HG03095 (cell line): Measurements from ENCODE around the gene C1QTNF2.
A peak's percentile ranks its signal among the peaks of the same experiment; 100 is the strongest.

Experiments used
- ATAC-seq: cut with Tn5 transposase; IDR thresholded peaks from one replicate; pipeline ENCODE4 v1.9.1; 2021; ENCODE audit warnings: moderate library complexity; ENCODE audit not compliant: unreplicated experiment

Gene C1QTNF2

GRCh38 chr5:160369990-160370712, at the start of gene C1QTNF2:
Gene C1QTNF2 (minus strand): TSS chr5:160370626. CDS start chr5:160355011, 15,615 bp downstream.
- ATAC-seq = no peak

GRCh38 chr5:160420331-160420610, 49.8 kb upstream of the C1QTNF2 start:
- ATAC-seq = no peak

GRCh38 chr5:160419458-160420330, 49.3 kb upstream of the C1QTNF2 start:
- ATAC-seq = peak; percentile 34

- peak; percentile 60 for ATAC-seq
Measured at GRCh38 chr5:160418561-160419457, 48.4 kb upstream of the C1QTNF2 start, which contains the start of gene SLU7. Gene SLU7 (minus strand): TSS chr5:160419081. CDS start chr5:160415294, 3,787 bp downstream.

GRCh38 chr5:160399402-160400353, 29.3 kb upstream of the C1QTNF2 start, which contains the start of gene FAM200C:
Gene FAM200C (minus strand): TSS chr5:160400054. CDS start chr5:160395490, 4,564 bp downstream.
- peak; percentile 81 for ATAC-seq

GRCh38 chr5:160398806-160399205, 28.4 kb upstream of the C1QTNF2 start:
- no peak for ATAC-seq

- no peak for ATAC-seq
Measured at GRCh38 chr5:160397492-160397891, 27.1 kb upstream of the C1QTNF2 start.

- no peak for ATAC-seq
Measured at GRCh38 chr5:160395111-160395510, 24.7 kb upstream of the C1QTNF2 start.

- no peak for ATAC-seq
Measured at GRCh38 chr5:160390787-160391696, 20.6 kb upstream of the C1QTNF2 start.

GRCh38 chr5:160387445-160387844, 17.0 kb upstream of the C1QTNF2 start:
- no peak for ATAC-seq

GRCh38 chr5:160385496-160385895, 15.1 kb upstream of the C1QTNF2 start:
- ATAC-seq = no peak

GRCh38 chr5:160384681-160385080, 14.3 kb upstream of the C1QTNF2 start:
- ATAC-seq = no peak

GRCh38 chr5:160382346-160382745, 11.9 kb upstream of the C1QTNF2 start:
- ATAC-seq = no peak

- ATAC-seq = no peak
Measured at GRCh38 chr5:160380041-160380440, 9.6 kb upstream of the C1QTNF2 start.

GRCh38 chr5:160379511-160379910, 9.1 kb upstream of the C1QTNF2 start:
- no peak for ATAC-seq

- no peak for ATAC-seq
Measured at GRCh38 chr5:160378330-160378729, 7.9 kb upstream of the C1QTNF2 start.

GRCh38 chr5:160377651-160378050, 7.2 kb upstream of the C1QTNF2 start:
- no peak for ATAC-seq

GRCh38 chr5:160376416-160376815, 6.0 kb upstream of the C1QTNF2 start:
- no peak for ATAC-seq

- no peak for ATAC-seq
Measured at GRCh38 chr5:160375701-160376100, 5.3 kb upstream of the C1QTNF2 start.
